Measurements from ENCODE around the gene PARP11.

PARP11 gene, protein sequence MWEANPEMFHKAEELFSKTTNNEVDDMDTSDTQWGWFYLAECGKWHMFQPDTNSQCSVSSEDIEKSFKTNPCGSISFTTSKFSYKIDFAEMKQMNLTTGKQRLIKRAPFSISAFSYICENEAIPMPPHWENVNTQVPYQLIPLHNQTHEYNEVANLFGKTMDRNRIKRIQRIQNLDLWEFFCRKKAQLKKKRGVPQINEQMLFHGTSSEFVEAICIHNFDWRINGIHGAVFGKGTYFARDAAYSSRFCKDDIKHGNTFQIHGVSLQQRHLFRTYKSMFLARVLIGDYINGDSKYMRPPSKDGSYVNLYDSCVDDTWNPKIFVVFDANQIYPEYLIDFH

DNA sequence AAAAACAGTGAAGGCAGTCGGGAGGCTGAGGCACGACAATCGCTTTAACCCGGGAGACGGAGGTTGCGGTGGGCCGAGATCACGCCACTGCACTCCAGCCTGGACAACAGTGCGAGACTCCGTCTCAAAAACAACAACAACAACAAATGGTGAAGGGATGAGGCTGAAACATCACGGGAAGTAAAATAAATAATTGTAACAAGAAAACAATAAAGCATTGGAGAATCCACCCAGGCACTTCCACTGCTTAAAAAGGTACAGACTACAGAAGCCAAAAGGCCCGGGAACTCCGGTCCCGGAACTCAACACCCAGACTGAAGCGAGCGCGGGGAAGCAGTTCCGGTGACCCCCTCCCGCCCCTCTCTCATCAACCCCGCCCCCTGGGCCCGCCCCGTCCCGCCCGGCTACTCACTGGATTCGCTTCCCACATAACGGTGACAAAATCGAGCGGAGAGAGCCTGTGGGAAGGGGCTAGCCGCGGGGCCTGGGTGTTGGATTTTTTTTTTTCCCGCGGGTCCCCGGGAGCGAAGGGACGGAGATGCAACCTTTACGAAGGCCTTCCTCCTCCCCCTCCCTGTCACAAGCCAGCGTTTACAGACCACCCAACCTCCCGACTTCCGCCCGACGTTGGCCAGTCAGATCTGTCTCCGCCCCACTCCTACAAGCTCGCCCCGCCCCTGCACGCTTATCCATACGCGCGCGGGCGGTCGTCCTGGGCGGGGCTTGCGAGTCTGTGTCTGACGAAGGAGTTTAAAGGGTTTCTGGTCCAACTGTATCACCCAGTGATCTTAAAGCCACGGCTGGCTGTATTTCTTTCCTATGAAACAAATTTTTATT lies at the start of gene PARP11:
Gene PARP11, minus strand, starts transcription at position 600 of the 837 bp plus-strand sequence. Its CDS starts 170 bp downstream, at position 430.
- DNase-seq: peak; percentile 98

DNA sequence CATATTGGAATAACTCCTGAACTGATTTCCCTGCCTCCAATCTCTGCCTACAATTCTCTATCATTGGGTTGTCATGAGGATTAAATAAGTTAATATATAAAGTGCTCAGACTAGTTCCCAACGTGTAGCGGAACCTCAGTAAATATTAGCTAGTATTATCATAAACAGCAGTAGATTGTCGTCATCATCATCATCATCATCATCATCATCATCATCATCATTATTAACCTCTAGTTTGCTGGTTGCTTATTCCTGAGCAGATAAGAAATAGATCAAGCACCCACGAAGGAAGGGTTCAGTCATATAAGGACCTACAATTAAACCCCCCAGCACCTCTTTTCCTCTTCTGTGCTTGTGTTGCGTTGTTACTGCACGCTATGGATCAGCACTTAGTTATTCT lies 48.8 kb upstream of the PARP11 start:
- no peak for DNase-seq

DNA sequence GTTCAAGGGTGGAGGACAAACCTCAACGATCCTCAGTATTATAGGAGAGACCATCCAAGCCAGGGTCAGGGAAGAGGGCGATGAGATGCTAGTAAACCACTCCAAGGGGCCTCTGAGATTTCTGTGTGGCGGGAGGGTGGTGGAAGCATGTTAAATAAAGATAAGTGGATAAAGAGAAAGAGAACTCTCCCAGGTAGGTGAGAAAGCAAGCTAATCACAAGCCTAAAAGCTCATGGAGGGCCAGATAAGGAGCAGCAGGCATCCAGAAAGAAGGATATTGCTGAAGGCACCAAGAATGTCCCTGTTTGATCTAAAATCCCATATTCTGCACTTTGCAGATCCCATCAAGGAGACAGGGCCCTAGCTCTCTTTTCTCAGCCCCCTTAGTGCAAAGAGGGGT lies 48.3 kb upstream of the PARP11 start:
- DNase-seq: no peak

DNA sequence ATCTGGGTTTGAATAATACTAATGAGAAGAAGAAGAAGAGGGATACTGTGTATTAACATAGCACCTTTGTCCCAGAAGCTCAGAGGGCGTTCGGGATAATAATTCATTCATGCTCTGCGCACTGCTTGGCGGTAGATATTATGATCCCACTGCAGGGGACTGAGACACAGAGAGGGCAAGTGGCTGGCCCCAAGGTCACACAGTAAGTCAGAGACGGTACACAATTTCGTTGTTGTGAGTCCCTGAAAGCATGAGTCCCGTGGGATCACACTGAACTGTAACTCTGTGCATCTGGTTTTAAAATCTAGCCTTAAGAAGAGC lies 47.9 kb upstream of the PARP11 start:
- no peak for DNase-seq

DNA sequence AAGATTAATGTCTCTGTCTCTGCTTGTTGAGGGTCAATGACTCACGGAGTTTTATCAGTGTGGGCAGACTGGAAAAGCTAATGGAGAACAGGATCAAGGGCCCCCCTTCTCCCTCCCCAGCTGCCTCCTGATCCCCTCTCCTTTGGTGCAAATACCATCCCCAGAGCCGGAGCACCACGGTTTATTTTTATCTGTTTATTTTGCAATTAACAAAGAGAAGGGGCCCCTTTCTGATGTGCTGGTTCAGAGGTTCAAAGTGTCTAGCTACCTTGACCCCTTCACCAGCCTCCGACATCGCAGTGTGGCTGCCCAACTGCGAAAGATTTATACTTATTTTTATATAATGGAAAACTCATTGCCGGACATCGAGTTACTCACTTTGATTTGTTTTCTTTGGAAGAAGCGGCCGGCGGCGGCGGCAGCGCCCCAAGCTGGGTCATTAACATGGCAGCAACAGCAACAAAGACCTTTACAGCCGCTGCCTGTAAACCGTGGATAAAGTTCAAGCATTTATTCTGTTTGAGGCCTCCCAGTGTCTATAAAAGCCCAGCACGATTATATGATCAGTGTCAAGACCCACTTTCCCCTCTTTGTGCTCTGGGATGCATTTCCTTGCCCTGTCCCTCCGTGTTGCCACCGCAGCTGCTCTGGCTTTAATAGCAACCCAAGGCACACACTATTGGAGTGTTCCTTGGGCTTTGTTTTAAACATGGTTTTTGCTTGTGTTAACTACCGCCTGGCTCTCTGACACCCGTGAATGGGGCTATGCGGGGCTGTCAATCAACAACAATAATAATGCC lies 47.4 kb upstream of the PARP11 start:
- DNase-seq: no peak

DNA sequence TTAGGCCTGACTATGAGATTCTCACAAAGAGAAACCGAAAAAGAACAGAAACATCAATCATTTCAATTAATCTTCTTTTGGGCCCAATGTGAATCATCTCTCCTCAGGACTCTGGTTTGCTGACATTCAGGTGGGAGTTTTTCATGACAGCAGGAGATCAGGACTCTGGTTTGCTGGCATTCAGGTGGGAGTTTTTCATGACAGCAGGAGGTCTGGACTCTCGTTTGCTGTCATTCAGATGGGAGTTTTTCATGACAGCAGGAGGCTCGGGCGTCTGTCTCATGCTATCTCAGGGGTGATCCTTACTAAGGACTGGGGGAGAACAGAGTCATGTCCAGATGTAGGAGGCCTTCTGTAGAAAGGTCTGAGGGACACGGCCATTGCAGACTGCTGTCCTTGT lies 40.1 kb upstream of the PARP11 start:
- DNase-seq: no peak

DNA sequence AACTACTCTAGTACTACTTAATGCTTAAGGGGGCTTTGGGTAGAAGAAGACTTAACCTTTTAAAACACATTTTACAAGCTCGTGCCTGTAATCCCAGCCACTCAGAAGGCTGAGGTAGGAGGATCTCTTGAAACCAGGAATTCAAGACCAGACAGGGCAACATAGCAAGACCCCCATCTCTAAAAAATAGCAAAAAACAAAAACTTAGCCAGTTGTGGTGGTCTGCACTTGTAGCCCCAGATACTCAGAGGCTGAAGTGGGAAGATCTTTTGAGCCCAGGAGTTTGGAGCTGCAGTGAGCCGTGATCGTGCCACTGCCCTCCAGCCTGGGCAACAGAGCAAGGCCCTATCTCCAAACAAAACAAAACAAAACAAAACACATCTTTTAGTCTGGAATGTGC lies 39.7 kb upstream of the PARP11 start:
- no peak for DNase-seq

DNA sequence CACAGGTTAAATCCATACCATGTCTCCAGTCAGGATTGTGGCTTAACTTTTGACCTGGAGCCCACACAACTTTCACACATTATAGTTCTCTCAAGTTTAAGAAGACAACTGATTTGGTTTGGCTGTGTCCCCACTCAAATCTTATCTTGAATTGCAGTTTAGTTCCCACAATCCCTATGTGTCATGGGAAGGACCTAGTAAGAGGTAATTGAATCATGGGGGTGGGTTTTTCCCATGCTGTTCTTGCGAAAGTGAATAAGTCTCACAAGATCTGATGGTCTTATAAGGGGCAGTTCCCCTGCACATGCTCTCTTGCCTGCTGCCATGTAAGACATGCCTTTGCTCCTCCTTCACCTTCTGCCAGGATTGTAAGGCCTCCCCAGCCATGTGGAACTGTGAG lies 38.2 kb upstream of the PARP11 start:
- no peak for DNase-seq

DNA sequence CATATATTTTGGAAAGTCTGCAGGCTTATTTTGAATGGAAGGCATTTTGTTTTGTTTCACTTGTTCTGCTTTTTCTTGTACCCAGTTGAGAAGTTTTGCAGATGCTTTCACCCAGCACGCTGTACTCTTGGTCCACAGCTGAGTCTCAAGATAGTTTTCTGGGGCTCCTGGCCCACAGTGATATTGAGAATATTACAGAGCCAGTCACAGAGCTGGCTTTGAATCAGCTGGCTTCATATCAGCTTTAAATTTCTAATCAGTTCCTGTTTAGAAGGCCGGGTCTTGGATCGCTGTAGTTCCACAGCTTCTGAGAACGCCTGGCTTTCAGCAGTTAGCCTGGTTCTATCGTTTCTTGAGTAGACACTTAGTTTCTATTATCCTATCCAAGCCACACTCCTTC lies 32.5 kb upstream of the PARP11 start:
- no peak for DNase-seq

DNA sequence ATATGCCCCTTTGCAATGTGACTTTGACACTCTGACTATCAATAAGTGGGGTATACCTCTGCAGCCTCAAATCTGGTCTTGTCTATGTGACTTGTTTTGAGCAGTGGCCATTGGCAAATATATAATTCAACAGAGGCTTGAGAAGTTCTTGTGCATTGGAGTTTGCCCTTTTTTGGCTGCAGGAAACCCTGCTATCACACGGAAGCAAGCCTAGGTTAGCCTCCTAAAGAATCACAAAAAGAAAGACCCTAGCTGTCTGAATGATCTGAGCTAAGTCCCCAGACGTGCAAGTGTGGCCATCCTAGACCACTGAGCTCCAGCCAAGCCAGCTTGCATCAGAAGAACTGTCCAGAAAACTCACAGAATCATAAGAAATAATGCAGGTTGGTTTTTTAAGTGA lies 31.8 kb upstream of the PARP11 start:
- no peak for DNase-seq

DNA sequence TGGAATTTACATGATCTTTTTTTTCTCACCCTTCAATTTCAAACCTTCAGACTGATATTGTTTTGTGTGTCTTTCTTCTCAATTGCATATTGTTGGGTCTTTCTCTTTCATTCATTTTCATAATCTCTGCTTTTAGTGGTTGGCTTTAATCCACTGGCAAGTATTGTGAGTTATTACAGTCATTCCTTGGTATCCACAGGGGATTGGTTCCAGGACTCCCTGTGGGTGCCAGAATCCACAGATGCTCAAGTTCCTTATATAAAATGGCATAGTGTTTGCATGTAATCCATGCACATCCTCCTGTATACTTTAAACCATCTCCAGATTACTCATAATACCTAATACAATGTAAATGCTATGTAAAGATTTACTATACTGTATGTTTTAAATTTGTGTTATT lies 29.7 kb upstream of the PARP11 start:
- DNase-seq: no peak

DNA sequence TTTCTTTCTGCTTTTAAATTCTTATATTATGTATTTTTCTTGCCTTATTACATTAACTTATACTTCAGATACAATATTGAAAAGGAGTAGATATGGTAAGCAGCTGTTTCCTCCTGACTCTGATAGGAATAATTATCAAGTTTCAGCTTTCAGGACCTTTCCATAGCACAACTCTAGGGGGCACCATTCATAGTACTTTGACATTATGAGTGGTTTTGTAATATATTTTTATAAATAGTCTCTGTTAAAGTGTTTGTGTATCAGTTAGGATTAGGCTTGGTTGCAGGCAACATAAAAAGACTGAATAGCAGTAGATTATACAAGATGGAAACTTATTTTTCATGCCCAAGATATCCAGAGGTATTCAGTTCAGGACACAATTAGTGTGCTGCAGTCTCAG lies 27.9 kb upstream of the PARP11 start:
- DNase-seq: no peak

DNA sequence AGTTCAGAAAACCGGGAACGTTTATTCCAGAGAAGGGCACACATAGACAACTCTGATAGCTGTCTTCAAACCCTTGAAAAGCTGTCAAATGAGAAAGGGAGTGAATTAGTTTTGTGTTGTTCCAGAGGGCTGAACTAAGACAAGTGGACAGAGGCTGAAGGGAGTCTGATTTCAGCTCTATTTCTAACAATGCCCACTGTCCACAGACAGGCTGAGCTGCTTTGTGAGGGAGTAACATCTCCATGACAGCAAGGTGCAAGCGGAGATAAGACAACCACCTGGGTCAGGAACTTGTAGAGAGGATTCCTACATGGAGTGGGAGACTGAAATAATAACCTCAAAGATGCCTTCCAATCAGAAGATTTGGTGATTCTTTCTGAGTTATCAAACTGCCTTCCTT lies 25.6 kb upstream of the PARP11 start:
- DNase-seq: no peak

DNA sequence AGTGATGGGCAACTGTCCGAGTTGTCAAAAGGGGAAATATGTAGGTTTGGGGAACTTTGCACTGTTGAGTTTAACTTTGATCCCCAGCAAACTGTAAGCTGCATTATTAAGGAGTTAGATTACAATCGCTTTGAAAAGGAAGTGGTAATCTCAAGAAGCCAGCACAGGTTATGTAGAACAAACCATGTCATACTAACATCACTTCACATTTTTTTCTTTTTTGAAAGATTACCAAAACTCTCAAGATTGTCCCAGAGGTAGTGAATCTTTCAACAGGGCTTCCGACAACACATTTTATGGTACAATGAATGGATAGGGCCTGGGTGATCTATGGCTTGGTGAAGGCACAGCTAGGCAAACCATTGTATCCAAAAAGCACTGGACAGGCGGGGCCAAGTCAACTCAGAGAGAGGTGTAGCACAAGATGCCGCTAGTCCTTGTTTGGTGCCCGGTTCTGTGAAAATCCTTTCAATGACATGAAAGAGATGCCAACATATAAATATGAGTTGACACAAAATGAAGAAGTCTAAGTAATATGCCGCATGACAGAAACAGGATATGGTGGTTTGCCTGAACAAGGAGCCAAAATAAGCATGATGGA lies 24.3 kb upstream of the PARP11 start:
- DNase-seq: peak; percentile 25 to 60

DNA sequence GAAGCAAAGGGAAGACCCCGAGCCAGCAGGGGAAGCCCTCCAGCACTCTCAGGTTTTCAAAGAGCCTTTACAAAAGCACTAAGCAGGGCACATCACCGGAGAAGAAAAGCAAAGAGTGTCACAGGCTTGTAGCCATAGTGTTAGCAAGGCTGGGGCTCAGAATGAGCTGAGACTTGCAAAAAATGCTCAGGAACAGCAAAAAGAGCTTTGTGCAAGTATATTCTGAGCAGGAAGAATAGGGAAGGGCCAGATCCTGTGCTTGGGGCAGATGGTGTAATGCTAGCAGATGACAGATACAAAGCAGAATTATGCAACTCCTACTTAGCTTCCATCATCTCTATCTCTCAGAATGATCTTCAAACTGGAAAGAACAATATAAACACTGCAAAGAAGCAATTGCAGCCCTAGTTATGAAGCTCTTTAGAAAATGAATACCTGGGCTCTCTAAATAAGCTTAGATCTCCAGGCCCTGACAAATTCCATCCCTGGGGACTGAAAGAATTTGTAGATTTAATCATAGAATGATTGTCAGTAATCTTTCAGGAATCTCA lies 23.7 kb upstream of the PARP11 start:
- no peak for DNase-seq

DNA sequence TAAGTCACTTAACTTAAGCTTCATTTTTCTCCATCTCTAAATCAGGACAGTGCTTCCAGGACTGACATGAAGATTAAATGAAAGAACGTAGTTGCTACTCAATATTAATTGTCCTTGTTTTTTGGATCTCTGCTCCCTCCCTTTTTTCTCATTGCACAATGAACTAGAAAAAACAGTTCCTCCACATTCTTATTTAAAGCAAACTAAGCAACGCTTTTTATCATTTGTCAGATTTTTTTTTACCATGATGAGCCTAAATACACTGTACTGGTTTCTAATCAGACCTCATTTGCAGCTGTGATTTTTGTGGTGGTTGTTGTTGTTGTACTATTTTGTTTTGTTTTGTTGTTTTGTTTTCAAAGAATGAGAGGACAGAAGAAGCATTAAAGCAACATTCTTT lies 23.2 kb upstream of the PARP11 start:
- no peak for DNase-seq

DNA sequence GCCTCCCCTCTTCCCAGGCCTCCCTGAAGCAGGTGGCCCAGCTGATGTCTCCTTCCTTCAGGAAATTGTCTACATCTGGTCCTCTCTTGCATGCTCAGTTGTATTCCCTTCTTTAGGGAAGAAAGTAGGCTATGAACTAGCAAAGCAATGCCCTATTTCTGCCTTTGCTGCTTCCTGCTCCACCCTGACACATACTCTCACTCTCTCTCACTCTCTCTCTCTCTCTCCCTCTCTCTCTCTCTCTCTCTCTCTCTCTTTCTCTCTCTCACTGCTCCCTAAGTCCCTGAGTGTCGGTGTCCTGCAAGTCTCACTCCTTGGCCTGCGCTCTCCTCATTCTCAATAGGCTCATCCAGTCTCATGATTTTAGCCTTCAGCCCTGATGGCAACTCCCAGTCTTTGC lies 19.4 kb upstream of the PARP11 start:
- peak in 1 of 2 donors; percentile 40 for DNase-seq

DNA sequence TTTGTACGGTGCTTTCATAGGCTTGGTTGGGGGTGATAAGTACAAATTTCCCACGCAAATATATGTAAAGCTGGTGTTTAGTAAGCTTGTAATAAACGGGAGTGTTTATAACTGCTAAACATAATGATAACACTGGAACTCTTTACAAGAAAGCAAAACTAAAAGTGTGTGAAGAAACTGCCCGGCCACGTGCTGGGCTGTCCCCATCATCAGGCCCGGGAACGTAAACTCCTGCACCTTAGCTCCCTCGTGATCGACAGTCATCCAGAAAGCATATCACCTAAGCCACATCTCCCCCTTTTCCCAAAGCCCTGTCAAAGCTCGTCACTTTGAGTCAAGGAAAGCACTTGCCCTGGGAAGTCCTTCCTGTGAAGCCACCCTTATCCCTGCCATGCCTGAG lies 18.0 kb upstream of the PARP11 start:
- no peak for DNase-seq

DNA sequence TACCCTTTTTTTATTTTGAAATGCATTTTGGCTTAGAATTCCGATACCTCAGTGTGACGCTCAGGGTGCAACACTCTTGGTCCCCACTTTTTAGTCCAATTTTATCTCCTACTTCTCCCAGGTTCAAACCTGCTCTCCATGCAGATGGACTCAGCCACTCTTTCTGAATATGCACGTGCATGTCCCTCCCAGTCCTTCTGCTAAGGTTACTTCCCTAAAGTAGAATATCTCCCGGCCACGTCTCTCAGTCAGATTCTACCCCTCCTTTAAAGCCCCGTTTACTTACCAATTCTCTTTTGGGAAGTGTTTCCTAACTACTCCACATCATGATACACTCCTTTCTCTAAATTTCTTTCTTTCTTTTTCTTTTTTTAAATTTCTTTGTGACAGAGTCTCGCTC lies 15.5 kb upstream of the PARP11 start:
- no peak for DNase-seq

DNA sequence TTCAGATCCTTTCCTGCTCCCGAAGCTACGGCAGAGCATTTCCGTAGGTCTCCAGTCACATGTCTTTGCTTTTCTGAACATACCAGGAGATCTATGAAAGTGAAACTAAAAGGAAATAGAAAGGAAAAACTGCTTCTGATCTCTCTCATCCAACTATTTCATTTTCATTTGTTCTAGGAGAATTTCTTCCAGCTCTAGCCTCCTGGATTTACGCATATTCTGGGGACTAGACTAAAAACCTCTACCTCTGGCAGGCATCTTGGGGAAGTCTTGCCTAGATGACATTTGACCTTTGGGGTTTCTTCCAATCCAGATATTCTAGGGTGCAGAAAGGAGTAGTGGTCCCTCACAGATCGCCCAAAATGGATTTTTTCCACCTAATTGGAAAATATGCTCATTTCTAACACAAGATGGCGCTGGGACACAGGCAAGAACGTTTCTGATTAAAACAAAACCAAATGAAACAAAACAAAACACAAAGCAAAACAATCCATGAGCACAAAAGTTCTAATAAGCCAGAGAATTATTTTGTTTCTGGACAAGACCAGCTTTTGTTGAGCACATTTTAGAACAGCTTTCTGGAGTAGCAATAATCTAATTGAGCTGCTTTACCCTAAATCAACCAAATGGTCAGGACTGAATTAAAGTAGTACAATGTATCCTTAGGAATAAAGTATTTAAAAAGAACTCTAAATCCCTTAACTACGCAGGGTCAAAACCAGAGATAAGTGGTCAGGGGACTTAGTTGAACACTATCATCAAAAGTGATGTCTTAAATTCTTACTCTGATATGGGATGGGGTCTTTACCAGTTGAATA lies 12.3 kb upstream of the PARP11 start:
- DNase-seq: peak; percentile 30 to 78

DNA sequence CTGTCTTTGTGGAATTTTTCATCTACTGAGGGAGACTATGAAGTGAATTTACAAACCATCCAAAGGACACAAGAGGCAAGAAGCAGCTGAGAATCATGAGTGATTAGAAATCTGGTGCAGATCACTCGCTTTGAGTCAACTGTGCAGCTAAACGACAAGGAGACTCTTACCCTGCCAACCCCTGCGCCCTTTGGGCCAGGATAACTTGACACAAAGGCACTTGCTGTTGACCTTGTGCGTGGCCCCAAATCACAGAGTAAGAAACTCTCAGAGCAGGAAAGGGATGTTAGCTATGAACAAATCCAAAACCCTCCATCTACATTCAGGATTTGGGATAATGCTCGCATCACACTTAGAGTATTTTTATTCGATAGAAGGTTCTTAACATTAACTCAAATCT lies 11.5 kb upstream of the PARP11 start:
- no peak for DNase-seq
